Left lung (tissue), 10 donors: ENCODE measurements around the gene ZBTB4. TPM values are rescaled to one million over a fixed set of nuclear protein-coding genes. Genes with fewer than 3 reads are reported as not detected.

Source experiments
- ATAC-seq: fragments of 200-7000 bp; cut with Tn5 transposase; one replicate; pipeline ENCODE4 v1.9.1; 2020; ENCODE audit warnings: moderate library complexity
- DNase-seq, 4 donors: peaks; one replicate each; pipeline ENCODE4 v3.0.0-alpha.2; 2013 to 2020
- H3K27ac ChIP-seq, 2 donors: fragments of 200-600 bp; sonication (generic) in 1 of 2; one replicate each; pipeline versions ENCODE4 v1.5.0 to v1.8.0; 2020 to 2021
- H3K27me3 ChIP-seq, 2 donors: fragments of 200-600 bp; sonication (generic) in 1 of 2; one replicate each; pipeline versions ENCODE4 v1.5.0 to v1.8.0; 2020 to 2021
- H3K36me3 ChIP-seq, 2 donors: fragments of 200-600 bp; sonication (generic) in 1 of 2; one replicate each; pipeline versions ENCODE4 v1.5.0 to v1.8.0; 2020 to 2021
- H3K4me1 ChIP-seq, 2 donors: fragments of 200-600 bp; one replicate each; pipeline ENCODE4 v1.8.0; 2021
- H3K4me3 ChIP-seq, 2 donors: fragments of 200-600 bp; sonication (generic) in 1 of 2; one replicate each; pipeline versions ENCODE4 v1.5.0 to v1.8.0; 2020 to 2021; ENCODE audit warnings: mild to moderate bottlenecking in 1 of 2
- H3K9me3 ChIP-seq, 2 donors: fragments of 200-600 bp; sonication (generic) in 1 of 2; one replicate each; pipeline versions ENCODE4 v1.5.0 to v1.8.0; 2020 to 2021
- CTCF ChIP-seq, 2 donors: fragments of 200-600 bp; sonication (generic) in 1 of 2; IDR thresholded peaks; one replicate each; pipeline versions ENCODE4 v1.5.0 to v1.8.0; 2021; ENCODE audit warnings: antibody characterized with exemption in 2 of 2
- intact Hi-C, 2 donors: fragments of 100-400 bp; cut with DNase I; formaldehyde crosslinking; loops; one replicate each; pipeline versions ENCODE4 v1.11.2 to v1.14.2; 2022
- polyA plus RNA-seq, 6 donors: library from polyadenylated mRNA; unstranded; fragments of 120-200 nt; gene quantifications; one replicate each; pipeline ENCODE4 v1.2.1, GENCODE V29; 2013; ENCODE audit not compliant: insufficient read length in 6 of 6
- total RNA-seq, 2 donors: library from RNA; stranded (reverse); fragmentation: NEBNext Ultra II Directional; extraction: Animal tissue kit (Norgen Biotek cat#: 25700); gene quantifications; one replicate each; pipeline ENCODE4 v1.2.1, GENCODE V29; 2021
- donor health status: DM: no; HTN: yes; CAD: no.
- donor health status: DM: no; HTN: no; CAD: no.

The ZBTB4 gene
- total and polyA plus RNA-seq, 8 donors = 39.7 to 63.2 (median 44.7) TPM

DNA sequence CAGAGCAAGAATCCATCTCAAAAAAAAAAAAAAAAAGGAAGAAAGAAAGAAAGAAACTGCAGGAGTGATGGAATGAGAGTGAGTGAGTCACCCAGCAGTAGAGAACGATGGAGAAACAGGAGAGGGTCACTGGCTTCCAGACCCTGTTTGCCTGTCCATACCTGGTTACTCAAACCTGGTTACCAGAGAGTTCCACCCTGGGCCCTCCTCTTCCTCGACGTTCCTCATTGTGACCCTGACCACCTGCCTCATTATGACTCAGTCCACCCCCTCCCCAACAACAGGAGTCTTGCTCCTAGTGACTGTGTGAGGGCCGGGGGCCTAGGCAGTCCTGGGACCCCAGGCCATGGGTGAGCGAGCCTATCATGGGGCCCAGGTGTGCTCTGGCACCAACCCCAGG, 50.9 kb downstream of the ZBTB4 start, which contains the start of gene SPEM3:
Gene SPEM3, plus strand, starts transcription at position 301 of the 400 bp plus-strand sequence. Its CDS starts 46 bp downstream, at position 347.
- Histone ChIP-seq H3K9me3 (no peaks in the 10 kb centered on the region), H3K27me3 (no peaks in the 10 kb centered on the region), H3K4me3 (no peak within 1 kb of the TSS), H3K27ac (no peak within 1 kb of the TSS), H3K4me1 (no peaks in the 10 kb centered on the region), H3K36me3 (no peaks in the 10 kb centered on the region)
- intact Hi-C loops = no loop called here
- no peak for ATAC-seq
- DNase-seq = no peak
- TF ChIP-seq CTCF (IDR thresholded peaks at IDR 0.05) = no peak

DNA sequence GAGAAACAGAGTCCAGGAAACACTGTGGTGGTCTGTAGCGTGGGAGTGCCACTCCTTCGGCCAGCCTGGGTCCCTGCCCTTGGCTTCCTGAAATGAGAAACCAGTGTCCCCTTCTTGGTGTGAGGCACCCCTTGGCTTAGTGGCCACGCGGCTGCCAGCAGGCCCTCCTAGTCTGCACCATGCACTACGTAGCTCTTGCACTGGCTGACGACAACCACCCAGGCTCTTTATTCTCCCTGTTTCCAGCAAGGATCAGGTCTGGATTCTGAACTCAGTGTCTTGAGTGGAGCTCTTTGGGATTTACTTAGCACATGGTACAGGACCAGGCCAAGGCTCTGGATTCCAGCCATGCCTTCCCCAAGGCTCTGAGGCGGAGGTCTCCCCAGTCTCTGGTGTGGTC, 51.9 kb downstream of the ZBTB4 start:
- intact Hi-C loops = no loop called here
- Histone ChIP-seq H3K4me1 (no peaks in the 10 kb centered on the region), H3K4me3 (no peak overlapping the region), H3K27me3 (no peaks in the 10 kb centered on the region), H3K9me3 (no peaks in the 10 kb centered on the region), H3K36me3 (no peaks in the 10 kb centered on the region), H3K27ac (no peak overlapping the region)
- TF ChIP-seq CTCF (IDR thresholded peaks at IDR 0.05) = no peak
- no peak for DNase-seq
- ATAC-seq = no peak

- H3K27me3 ChIP-seq = no peaks in the 10 kb centered on the region
- ATAC-seq (no peak), DNase-seq (peak in 1 of 4 donors; percentile 41)
- intact Hi-C loops = no loop called here
- H3K4me1 ChIP-seq = no peaks in the 10 kb centered on the region
- H3K36me3 ChIP-seq = no peaks in the 10 kb centered on the region
- H3K27ac ChIP-seq = no peak overlapping the region
- H3K9me3 ChIP-seq = no peaks in the 10 kb centered on the region
- H3K4me3 ChIP-seq = no peak overlapping the region
- TF ChIP-seq CTCF (IDR thresholded peaks at IDR 0.05) = no peak
These were observed 52.4 kb downstream of the ZBTB4 start for GRCh38 chr17:7426896-7427489.

DNA sequence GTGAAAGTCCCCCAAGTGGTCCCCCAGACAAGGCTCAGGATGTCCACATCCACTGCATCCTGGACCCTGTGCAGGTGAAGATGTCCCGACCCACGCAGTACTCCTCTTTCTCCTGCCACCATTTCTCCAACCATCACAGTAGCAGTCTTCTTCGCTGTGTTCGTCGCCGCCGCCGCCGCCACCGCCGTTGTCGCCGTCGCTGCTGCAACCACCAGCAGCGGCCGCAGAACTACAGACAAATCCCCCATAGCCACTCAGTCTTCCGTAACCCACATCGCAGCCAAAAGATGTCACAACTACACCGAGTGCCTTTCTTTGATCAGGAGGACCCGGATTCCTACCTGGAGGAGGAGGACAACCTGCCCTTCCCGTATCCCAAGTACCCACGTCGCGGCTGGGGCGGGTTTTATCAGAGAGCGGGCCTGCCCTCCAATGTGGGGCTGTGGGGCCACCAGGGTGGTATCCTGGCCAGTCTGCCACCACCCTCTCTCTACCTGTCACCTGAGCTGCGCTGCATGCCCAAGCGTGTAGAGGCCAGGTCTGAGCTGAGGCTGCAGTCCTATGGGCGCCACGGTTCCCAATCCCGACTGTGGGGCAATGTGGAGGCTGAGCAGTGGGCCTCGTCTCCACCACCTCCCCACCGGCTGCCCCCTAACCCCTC, 53.1 kb downstream of the ZBTB4 start:
- Histone ChIP-seq H3K4me3 (no peak overlapping the region), H3K36me3 (no peaks in the 10 kb centered on the region), H3K4me1 (no peaks in the 10 kb centered on the region), H3K27ac (no peak overlapping the region), H3K9me3 (no peaks in the 10 kb centered on the region), H3K27me3 (no peaks in the 10 kb centered on the region)
- peak in 1 of 4 donors; percentile 65 for DNase-seq
- intact Hi-C loops = no loop called here
- TF ChIP-seq CTCF (IDR thresholded peaks at IDR 0.05) = no peak
- no peak for ATAC-seq

- H3K27ac ChIP-seq = no peak overlapping the region
- DNase-seq (peak in 1 of 4 donors; percentile 41), ATAC-seq (no peak)
- no peaks in the 10 kb centered on the region for H3K9me3 ChIP-seq
- no peaks in the 10 kb centered on the region for H3K4me1 ChIP-seq
- no peak for TF ChIP-seq CTCF (IDR thresholded peaks at IDR 0.05)
- H3K27me3 ChIP-seq = no peaks in the 10 kb centered on the region
- no peak overlapping the region for H3K4me3 ChIP-seq
- intact Hi-C loops = no loop called here
- H3K36me3 ChIP-seq = no peaks in the 10 kb centered on the region
These were observed 53.7 kb downstream of the ZBTB4 start for GRCh38 chr17:7425756-7426155.
